Choroid plexus epithelial cell (primary cell): ENCODE data around the gene USH1G.

Experiments
- DNase-seq: peaks from one replicate; pipeline ENCODE4 v3.0.0-alpha.2; 2010; ENCODE audit warnings: low read depth
- H3K4me3 ChIP-seq: 2 replicates; pipeline ENCODE4 v1.5.1; 2011; ENCODE audit warnings: low read depth, mild to moderate bottlenecking, control low read depth, low read length, moderate library complexity
- TF ChIP-seq, protein P1 (sequence below): conservative IDR thresholded peaks from 2 replicates; pipeline ENCODE4 v1.5.1; 2011; ENCODE audit warnings: low read depth, mild to moderate bottlenecking, control low read depth, inconsistent platforms, low read length, moderate library complexity

Gene USH1G

DNA sequence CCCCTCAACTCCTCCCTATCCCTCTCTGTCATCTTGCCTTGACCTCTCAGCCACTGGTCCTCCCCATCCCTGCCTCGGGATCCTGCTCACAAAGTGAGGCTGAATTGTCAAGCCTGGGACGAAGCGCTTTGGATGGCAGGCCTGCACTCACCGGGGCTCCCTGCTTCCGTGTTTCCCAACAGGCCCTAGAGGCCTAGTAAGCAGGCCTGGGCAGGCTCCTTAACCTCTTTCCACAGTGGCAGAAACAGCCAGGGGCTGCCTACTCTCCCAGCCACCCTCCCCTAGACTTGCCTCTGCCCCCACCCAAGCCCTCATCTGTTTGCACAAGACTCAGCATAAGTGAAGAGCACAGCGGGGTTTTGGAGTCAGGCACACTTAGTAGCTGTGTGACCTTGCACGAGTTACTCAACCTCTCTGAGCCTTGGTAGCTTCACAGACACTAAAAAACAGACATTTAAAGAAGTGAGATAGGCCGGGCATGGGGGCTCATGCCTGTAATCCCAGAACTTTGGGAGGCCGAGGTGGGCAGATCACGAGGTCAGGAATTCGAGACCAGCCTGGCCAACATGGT, 24.6 kb downstream of the USH1G start:
- TF ChIP-seq, protein P1, sequence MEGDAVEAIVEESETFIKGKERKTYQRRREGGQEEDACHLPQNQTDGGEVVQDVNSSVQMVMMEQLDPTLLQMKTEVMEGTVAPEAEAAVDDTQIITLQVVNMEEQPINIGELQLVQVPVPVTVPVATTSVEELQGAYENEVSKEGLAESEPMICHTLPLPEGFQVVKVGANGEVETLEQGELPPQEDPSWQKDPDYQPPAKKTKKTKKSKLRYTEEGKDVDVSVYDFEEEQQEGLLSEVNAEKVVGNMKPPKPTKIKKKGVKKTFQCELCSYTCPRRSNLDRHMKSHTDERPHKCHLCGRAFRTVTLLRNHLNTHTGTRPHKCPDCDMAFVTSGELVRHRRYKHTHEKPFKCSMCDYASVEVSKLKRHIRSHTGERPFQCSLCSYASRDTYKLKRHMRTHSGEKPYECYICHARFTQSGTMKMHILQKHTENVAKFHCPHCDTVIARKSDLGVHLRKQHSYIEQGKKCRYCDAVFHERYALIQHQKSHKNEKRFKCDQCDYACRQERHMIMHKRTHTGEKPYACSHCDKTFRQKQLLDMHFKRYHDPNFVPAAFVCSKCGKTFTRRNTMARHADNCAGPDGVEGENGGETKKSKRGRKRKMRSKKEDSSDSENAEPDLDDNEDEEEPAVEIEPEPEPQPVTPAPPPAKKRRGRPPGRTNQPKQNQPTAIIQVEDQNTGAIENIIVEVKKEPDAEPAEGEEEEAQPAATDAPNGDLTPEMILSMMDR = no peak
- no peak overlapping the region for H3K4me3 ChIP-seq
- DNase-seq = no peak

DNA sequence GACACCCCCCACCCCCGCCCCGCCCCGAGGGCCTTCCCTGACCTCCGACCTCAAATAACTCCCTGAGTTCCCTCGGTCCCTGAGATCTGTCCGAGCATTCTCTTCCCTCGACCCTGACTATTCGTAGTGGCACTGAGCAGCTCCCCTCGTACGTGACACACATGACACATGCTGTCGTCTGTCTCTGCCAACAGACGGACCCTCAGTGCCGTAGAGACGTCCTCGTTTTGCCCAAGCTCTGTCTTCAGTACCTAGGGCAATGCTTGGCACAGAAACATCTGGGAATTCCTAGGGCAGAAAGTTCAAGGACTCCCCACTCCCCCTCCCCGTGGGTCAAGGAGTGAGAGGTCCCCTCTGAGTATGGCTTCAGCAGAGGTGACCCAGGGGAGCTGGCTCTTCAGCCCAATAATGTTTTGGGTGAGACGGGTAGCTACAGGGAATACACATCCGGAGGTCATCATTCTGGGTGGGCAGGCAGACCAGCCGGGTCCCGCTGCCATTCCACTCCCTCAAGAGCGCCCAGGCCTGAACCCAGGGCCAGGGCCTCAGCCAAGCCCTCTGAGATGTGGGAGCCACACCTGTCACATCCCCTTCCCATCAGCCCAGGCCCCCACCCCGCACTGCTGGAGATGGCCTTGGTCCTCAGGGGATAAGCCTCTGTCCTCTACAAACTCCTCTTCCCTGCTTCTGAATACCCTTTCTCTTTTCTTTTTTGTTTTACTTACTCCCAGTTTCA, 29.0 kb downstream of the USH1G start:
- no peak overlapping the region for H3K4me3 ChIP-seq
- DNase-seq = no peak
- TF ChIP-seq, protein P1 = no peak

DNA sequence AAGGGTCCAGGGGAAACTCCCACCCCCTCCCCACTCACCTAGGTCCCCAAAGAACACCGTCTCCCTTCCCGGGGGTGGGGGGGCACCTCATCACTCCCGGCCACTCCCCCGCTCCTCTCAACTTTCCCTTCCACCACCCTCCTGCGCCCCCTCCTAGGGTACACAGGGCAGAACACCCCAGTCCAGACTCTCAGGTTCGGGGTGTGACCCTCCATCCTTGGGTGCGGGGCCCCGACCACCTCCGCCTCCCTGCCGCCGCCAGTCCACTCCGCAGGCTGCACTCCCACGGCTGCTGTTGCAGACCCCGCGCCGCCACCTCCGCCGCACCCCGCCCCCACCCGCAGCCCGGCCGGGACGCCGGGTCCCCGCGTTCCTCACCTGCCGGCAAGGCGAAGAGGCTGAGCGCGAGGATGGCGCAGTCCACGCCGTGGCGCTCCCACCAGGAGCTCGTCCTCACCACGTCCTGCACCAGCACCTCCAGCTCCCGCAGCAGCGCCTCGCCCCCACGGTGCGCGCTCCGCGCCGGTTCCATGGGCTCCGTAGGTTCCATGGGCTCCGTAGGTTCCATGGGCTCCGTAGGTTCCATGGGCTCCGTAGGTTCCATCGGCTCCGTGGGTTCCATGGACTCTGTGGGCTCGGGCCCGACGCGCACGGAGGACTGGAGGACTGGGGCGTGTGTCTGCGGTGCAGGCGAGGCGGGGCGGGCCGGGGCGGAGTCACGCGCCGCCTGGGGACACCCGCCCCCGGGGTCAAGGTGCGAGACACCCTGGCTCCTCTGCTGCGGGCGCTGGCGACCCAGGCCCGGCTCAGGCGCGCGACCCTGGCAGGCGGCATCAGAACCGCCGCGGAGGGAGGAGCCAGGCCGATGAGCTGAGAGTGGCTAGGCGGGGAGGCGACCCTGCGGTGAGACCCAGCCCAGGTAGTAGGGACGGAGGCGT, 29.8 kb downstream of the USH1G start, which contains the start of gene FADS6:
FADS6 (minus strand) TSS at position 660 of the 938 bp plus-strand sequence; CDS start at position 622, 38 bp downstream.
- H3K4me3 ChIP-seq = no peak within 1 kb of the TSS
- TF ChIP-seq, protein P1 = no peak
- DNase-seq = no peak

DNA sequence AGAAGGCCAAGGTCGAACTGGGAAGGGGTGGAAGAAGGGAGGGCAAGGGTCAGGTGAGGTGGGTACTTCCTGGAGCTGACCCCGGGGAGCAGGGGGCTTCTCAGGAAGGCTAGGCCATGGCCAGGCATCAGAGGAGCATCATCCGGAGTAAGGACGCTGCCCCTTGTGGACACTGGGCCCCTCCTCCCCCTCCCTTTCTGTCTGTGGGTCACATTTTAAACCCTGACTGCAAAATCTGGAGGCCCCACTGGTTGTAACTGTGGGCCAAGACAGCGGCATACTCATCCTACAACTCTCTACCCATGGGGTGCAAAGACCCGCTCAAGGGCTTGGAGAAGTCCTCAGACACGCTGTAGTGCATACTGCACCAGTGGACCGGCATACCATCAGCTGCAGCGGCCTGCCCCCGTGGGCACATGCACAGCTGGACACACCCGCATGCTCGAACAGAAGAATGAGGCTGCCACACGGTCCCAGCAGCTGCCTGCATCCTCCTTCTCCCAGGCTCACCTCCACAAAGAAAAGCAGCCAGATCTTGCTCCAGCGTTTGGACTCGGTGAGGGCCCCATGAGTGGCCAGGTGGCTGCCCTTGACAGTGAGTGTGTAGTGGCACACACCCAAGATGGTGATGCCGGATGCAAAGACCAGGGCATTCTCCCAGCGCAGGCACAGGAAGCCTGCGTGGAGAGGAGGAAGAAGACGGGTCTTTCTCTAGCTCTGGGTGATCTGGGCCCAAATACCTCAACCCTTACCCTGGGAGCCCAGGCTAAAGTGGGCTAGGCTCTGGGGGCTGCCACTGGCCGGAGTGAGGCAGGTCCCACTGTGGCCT, 30.8 kb downstream of the USH1G start:
- H3K4me3 ChIP-seq = no peak overlapping the region
- TF ChIP-seq, protein P1 = no peak
- DNase-seq = no peak

DNA sequence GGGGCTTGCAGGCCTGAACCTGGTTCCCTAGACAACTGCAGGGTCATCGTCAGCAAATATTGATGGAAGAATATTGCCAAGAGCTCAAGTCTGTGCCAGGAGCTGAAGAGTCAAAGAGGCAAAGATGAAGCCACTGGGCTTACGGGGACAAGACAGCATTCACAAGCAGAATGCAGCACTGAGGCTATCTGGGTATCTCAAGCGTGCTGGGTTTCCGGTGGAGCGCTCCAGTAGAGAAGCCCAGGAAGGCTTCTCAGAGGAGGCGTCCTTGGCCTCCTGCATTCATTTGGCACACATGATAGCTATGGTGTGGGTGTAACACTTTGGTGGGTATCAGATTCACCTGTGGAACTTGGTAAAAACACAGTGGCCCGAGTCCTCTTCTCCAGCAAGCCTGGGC, 32.5 kb downstream of the USH1G start:
- no peak for DNase-seq
- TF ChIP-seq, protein P1 = no peak
- H3K4me3 ChIP-seq = no peak overlapping the region

DNA sequence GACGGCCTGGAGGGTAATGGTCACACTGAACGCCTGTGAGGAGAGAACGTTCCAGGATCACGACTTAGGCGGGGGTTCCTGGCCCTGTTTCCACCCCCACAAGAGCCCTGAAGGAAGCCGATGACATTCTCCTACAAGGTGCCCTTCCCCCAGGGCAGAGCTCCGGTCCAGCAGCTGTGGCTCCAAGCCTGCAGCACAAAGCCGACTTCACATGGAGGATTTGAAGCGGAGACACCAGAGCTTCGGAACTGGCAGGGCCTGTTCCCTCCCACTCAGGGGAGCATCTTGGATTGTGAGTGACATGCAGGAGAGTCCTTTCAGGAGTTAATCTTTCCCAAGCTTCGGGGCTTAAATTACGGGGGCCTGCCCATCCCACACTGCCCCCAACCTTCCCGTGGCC, 34.6 kb downstream of the USH1G start:
- no peak for DNase-seq

More for the DNA sequence above, 34.6 kb downstream of the USH1G start:
- TF ChIP-seq, protein P1 = no peak
- no peak overlapping the region for H3K4me3 ChIP-seq
